Peyer's patch (tissue), 4 donors: ENCODE results near the gene PAQR4.

Experiments
- POLR2A ChIP-seq, 2 donors: fragments of 450-650 bp; IDR thresholded peaks; one replicate each; pipeline ENCODE4 v1.5.1; 2017; ENCODE audit warnings: antibody characterized with exemption in 2 of 2, mild to moderate bottlenecking in 2 of 2, moderate library complexity in 2 of 2
- TF ChIP-seq, protein P1 (sequence below), 6 experiments: fragments of 450-650 bp in 4 of 6; fragments of 200-600 bp in 2 of 6; sonication (generic) in 1 of 6; IDR thresholded peaks; one replicate each; pipeline ENCODE4 v1.5.1; 2017 to 2019; ENCODE audit warnings: antibody characterized with exemption in 6 of 6, mild to moderate bottlenecking in 3 of 6, moderate library complexity in 1 of 6

DNA sequence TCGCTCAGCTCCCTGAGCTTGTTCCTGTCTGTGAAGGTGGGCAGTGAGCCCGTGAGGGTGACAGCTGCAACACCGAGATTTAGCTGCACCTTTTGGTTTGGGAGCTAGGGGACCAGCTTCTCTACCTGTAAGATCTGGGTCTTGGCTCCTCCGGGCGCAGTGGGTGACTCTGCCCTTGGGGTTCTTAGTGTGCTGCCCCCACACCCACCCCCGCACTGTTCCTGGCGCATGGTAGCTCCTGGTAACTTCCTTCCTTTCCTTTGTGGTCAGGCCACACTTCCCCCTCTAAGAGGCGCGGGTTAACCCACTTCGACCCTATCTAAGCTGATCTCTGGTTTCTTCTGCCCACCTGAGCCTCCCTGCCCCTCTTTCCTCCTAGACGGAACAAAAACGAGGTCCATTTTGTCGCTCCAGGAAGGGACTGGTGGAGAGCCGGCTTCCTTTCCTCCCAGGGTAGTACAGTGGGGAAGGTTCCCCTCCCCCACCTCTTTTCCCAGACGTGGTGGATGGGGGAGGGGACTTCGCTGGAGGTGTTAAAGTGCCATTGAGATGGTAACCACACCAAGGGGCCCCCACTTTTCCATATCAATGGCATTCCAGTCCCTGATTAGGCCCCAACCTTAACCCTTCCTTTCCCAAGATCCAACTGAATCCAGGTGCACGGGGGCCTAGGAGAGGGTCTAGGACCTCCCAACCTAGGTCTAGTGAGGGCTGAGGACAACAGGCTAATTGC is 39.0 kb downstream of the PAQR4 start:
- TF ChIP-seq, protein P1, sequence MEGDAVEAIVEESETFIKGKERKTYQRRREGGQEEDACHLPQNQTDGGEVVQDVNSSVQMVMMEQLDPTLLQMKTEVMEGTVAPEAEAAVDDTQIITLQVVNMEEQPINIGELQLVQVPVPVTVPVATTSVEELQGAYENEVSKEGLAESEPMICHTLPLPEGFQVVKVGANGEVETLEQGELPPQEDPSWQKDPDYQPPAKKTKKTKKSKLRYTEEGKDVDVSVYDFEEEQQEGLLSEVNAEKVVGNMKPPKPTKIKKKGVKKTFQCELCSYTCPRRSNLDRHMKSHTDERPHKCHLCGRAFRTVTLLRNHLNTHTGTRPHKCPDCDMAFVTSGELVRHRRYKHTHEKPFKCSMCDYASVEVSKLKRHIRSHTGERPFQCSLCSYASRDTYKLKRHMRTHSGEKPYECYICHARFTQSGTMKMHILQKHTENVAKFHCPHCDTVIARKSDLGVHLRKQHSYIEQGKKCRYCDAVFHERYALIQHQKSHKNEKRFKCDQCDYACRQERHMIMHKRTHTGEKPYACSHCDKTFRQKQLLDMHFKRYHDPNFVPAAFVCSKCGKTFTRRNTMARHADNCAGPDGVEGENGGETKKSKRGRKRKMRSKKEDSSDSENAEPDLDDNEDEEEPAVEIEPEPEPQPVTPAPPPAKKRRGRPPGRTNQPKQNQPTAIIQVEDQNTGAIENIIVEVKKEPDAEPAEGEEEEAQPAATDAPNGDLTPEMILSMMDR (IDR thresholded peaks at IDR 0.05) = no peak
- TF ChIP-seq POLR2A (IDR thresholded peaks at IDR 0.05) = no peak
